ENCODE data around the gene MYO1G. TPM values are rescaled to one million over a fixed set of nuclear protein-coding genes. Genes with fewer than 3 reads are reported as not detected.

MYO1G gene
- polyA plus RNA-seq, 2 of the 4 experiments (the other 2 are of a cell fraction): 0.06 TPM; not detected in 1

GRCh38 chr7:45001826-45002225 is 23.0 kb upstream of the MYO1G start:
- H3K4me2 ChIP-seq: peak overlapping the region; percentile 79
- ATAC-seq: no peak
- no peak for FAIRE-seq
- H3K27ac ChIP-seq: no peak overlapping the region
- no peak for TF ChIP-seq CTCF (IDR thresholded peaks at IDR 0.05)
- TF ChIP-seq MAFK (IDR thresholded peaks at IDR 0.05; ENCODE audit: partially characterized antibody): peak; percentile 14
- WGBS (ENCODE audit: missing lambda C conversion rate): 70% methylated on average over 2 of the region's 2 CpGs
- no peaks in the 10 kb centered on the region for H3K9me3 ChIP-seq
- peaks cover 10% of the 10 kb centered on the region for H3K4me1 ChIP-seq
- DNase-seq (ENCODE audit: low read depth in 1 of 2, low spot score in 1 of 2): no peak
- POLR2A ChIA-PET: interaction anchor here (0.5 to 2.3 kb wide), 2 partner anchors 8 to 110 kb away, joined by 6 to 14 read pairs; partner anchors contain the start of gene TBRG4
- no peak overlapping the region for H3K4me3 ChIP-seq
- CTCF ChIA-PET: interaction anchor here (0.6 to 1.2 kb wide), 7 partner anchors 19 to 419 kb away, joined by 3 to 4 read pairs (median 3); partner anchors contain the start of genes H2AZ2 and TMED4

GRCh38 chr7:45001138-45001694 is 22.4 kb upstream of the MYO1G start:
- Histone ChIP-seq H3K9me3 (no peaks in the 10 kb centered on the region), H3K4me3 (peak overlapping the region; percentile 85), H3K4me1 (peaks cover 10% of the 10 kb centered on the region), H3K27ac (peak overlapping the region in 1 of 2 experiments; percentile 91; a peak in 2 of 6 replicates), H3K4me2 (peak overlapping the region; percentile 79)
- FAIRE-seq (no peak), ATAC-seq (no peak), DNase-seq (ENCODE audit: low read depth in 1 of 2, low spot score in 1 of 2) (no peak)
- ChIA-PET POLR2A (interaction anchor here (0.5 to 2.3 kb wide), 5 partner anchors 9 to 418 kb away, joined by 3 to 14 read pairs (median 6); partner anchors contain the start of genes PURB and TBRG4), CTCF (interaction anchor here (0.7 to 1.2 kb wide), 7 partner anchors 19 to 419 kb away, joined by 3 to 4 read pairs (median 3); partner anchors contain the start of genes H2AZ2 and TMED4)
- TF ChIP-seq, protein P1, sequence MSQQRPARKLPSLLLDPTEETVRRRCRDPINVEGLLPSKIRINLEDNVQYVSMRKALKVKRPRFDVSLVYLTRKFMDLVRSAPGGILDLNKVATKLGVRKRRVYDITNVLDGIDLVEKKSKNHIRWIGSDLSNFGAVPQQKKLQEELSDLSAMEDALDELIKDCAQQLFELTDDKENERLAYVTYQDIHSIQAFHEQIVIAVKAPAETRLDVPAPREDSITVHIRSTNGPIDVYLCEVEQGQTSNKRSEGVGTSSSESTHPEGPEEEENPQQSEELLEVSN (IDR thresholded peaks at IDR 0.05; ENCODE audit: borderline replicate concordance, low read depth): no peak
- 72% methylated on average over 10 of the region's 10 CpGs for WGBS (ENCODE audit: missing lambda C conversion rate)

DNA sequence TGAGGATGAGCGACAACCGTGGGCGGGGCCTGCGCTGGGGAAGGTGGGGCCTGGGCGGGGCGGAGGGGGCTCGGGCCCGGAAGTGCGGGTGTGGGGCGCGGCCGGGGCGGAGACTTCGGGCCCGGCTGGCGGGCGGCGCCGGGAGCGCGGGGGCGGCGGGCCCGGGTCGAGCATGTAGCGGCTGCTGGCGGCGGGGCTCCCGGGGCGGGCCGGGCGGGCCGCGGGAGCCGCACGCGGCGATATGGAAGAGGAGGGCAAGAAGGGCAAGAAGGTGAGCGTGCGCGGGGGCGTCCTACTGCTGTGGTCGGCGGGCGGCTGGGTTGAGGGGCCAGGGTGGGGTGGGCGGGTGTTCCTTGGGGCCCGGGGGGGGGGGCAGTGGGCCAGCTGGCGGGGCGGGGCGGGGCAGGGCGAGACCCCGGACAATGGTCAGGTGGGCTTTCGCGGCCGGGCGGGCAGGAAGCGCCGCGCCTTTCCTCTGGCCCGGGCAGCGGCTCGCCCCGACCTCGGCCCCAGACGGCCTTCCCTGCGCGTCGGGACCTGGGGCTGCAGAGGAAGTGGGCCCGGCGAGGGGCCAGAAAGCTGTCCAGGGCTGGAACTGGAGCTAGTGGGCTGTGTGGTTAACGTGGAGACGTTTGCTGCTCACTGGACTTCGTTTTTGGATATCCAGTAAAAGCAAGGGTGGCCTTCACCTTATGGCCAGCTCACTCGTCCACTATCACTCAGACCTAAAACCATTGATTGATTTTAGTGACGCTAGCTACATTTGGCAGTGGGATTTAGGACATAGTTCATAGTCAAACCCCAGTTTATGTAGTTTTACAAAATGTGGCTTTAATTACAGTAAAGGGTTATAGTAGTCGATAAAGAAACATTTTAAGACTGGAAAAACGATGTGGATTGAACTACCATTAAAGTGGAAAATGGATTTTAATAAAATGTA is 21.5 kb upstream of the MYO1G start, which contains the start of gene CCM2:
Gene CCM2, plus strand, starts transcription at position 109 of the 940 bp plus-strand sequence. Its CDS starts 133 bp downstream, at position 242.
- ChIA-PET CTCF (interaction anchor here (1.1 to 1.2 kb wide), 4 partner anchors 18 to 418 kb away, joined by 3 to 4 read pairs (median 3); partner anchors contain the start of gene TMED4), POLR2A (interaction anchor here (0.6 to 2.3 kb wide), 11 partner anchors 10 to 417 kb away, joined by 3 to 14 read pairs (median 5); partner anchors contain the start of genes PURB and TBRG4)
- peak within 1 kb of the TSS; percentile 84 to 91 for H3K27ac ChIP-seq
- TF ChIP-seq POLR2A (IDR thresholded peaks at IDR 0.05; ENCODE audit: low read length) (peak; percentile 17; the same call in 1 of the 2 replicates), NFE2L2 (conservative IDR thresholded peaks at IDR 0.05; ENCODE audit: low read length) (no peak), MAX (IDR thresholded peaks at IDR 0.05) (no peak)
- WGBS (ENCODE audit: missing lambda C conversion rate): 4% methylated on average over 21 of the region's 77 CpGs
- peaks cover 10% of the 10 kb centered on the region for H3K4me1 ChIP-seq
- peak in 1 of 2 experiments; percentile 36 for DNase-seq (ENCODE audit: low read depth in 1 of 2, low spot score in 1 of 2)
- H3K9me3 ChIP-seq: no peaks in the 10 kb centered on the region
- peak within 1 kb of the TSS; percentile 85 for H3K4me3 ChIP-seq
- peak within 1 kb of the TSS; percentile 79 for H3K4me2 ChIP-seq
- no peak for FAIRE-seq
- peak; percentile 25 to 57 for ATAC-seq

DNA sequence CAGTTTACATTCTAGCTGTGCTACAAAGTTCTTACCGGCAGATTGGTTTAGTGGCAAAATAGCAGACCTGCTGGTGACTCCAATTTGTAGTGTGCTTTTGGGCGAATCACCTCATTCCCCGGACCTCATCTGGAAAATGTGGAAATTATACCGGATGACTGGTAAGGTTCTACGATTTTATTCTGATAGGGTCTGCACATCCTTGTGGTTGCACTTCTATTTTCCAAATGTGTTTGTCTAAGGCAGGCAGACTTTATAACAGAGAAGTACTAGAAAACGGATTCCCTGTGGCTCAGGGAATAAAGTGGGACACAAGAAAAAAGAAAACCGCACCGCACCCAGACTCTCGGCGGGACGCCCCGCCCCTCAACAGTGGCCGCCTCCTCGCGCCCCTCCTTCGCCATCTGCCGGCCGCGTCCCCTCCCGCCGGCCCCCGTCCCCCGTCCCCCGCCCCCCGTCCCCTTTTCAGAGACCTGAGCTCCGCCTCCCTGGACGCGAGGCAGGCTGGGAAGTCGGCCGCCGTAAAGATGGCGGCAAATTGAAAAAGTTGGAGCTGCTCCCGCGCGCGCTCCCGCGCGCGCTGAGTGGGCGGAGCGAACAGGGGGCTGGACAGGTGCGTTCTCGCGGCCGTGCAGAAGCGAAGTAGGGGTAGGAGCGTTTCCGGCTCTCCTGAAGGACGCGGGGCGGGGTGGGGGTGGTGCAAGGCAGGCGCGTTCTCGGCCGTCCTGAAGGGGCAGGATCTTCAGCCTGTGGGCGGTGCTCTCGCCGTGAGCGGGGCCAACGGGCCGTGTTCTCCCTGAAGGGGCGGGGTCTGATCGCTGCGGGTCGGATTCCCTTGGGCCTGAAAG is 20.7 kb upstream of the MYO1G start:
- FAIRE-seq (no peak), DNase-seq (ENCODE audit: low read depth in 1 of 2, low spot score in 1 of 2) (peak; percentile 83 to 99), ATAC-seq (peak; percentile 92 to 97)
- 1% methylated on average over 20 of the region's 66 CpGs for WGBS (ENCODE audit: missing lambda C conversion rate)
- Histone ChIP-seq H3K9me3 (no peaks in the 10 kb centered on the region), H3K27ac (peak overlapping the region; percentile 84 to 91), H3K4me2 (peak overlapping the region; percentile 59), H3K4me3 (peak overlapping the region; percentile 85), H3K4me1 (peaks cover 10% of the 10 kb centered on the region)
- ChIA-PET CTCF (interaction anchor here (0.6 to 1.4 kb wide), 4 partner anchors 10 to 390 kb away, joined by 3 to 5 read pairs (median 4); no protein-coding TSS in a partner anchor), POLR2A (interaction anchor here (0.6 to 2.1 kb wide), 9 partner anchors 10 to 425 kb away, joined by 3 to 12 read pairs (median 5); partner anchors contain the start of genes DDX56 and TBRG4)
- TF ChIP-seq BHLHE40 (IDR thresholded peaks at IDR 0.05; ENCODE audit: low read depth, low read length) (no peak), ZNF302 (CRISPR knock-in tag; IDR thresholded peaks at IDR 0.05) (no peak), EP300 (IDR thresholded peaks at IDR 0.05) (no peak), RNF2 (IDR thresholded peaks at IDR 0.05; ENCODE audit: borderline replicate concordance, low read depth) (no peak), EHMT2 (IDR thresholded peaks at IDR 0.05; ENCODE audit: low read depth) (no peak), NFE2L2 (conservative IDR thresholded peaks at IDR 0.05; ENCODE audit: low read length) (no peak), MAZ (IDR thresholded peaks at IDR 0.05; ENCODE audit: borderline replicate concordance, low read depth, low read length) (no peak), JUNB (IDR thresholded peaks at IDR 0.05) (no peak), MAFK (IDR thresholded peaks at IDR 0.05; ENCODE audit: partially characterized antibody) (no peak), SMC3 (IDR thresholded peaks at IDR 0.05) (no peak), KDM5A (IDR thresholded peaks at IDR 0.05) (no peak), NR3C1 (IDR thresholded peaks at IDR 0.05) (no peak)
- TF ChIP-seq, protein P2, sequence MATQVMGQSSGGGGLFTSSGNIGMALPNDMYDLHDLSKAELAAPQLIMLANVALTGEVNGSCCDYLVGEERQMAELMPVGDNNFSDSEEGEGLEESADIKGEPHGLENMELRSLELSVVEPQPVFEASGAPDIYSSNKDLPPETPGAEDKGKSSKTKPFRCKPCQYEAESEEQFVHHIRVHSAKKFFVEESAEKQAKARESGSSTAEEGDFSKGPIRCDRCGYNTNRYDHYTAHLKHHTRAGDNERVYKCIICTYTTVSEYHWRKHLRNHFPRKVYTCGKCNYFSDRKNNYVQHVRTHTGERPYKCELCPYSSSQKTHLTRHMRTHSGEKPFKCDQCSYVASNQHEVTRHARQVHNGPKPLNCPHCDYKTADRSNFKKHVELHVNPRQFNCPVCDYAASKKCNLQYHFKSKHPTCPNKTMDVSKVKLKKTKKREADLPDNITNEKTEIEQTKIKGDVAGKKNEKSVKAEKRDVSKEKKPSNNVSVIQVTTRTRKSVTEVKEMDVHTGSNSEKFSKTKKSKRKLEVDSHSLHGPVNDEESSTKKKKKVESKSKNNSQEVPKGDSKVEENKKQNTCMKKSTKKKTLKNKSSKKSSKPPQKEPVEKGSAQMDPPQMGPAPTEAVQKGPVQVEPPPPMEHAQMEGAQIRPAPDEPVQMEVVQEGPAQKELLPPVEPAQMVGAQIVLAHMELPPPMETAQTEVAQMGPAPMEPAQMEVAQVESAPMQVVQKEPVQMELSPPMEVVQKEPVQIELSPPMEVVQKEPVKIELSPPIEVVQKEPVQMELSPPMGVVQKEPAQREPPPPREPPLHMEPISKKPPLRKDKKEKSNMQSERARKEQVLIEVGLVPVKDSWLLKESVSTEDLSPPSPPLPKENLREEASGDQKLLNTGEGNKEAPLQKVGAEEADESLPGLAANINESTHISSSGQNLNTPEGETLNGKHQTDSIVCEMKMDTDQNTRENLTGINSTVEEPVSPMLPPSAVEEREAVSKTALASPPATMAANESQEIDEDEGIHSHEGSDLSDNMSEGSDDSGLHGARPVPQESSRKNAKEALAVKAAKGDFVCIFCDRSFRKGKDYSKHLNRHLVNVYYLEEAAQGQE (IDR thresholded peaks at IDR 0.05): 0 out of 2 replicates have a peak, but pooled peaks have one; percentile 25

All from A549 (cell line).